ENCODE results near the gene LINC01488. TPM values are rescaled to one million over a fixed set of nuclear protein-coding genes. Genes with fewer than 3 reads are reported as not detected.

Gene LINC01488
- total RNA-seq, 2 experiments from 2014 or later: not detected

DNA sequence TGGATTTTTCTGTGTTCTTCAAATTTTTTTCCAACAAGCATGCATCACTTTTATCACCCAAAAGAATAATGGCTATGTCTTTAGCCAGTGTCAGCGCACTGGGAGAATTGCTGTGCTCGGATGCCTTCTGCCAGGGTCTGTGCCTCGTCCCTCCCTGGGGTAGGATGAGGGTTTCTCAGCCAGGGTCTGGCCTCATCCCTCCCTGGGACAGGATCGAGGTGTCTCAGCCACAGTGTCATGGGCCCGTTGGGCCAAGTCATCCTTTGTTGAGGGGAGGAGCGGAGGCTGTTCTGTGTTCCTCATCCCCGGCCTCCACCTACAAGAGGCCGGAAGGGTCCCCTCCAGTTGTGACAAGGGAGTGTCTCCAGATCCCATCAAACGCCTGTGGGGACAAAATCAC, 22.7 kb downstream of the LINC01488 start:
- CTCF ChIA-PET: interaction anchor here (1.0 kb wide), 1 partner anchor 271 kb away, joined by 3 read pairs; no protein-coding TSS in a partner anchor
- DNase-seq (no peak), ATAC-seq (no peak)
- no peaks in the 10 kb centered on the region for H3K36me3 Mint-ChIP-seq
- peaks cover 19% of the 10 kb centered on the region for H3K27me3 Mint-ChIP-seq
- no peaks in the 10 kb centered on the region for H3K9me3 Mint-ChIP-seq (ENCODE audit: low read depth)
- H3K4me3 Mint-ChIP-seq: no peak overlapping the region
- H3K4me1 Mint-ChIP-seq: peaks cover 7% of the 10 kb centered on the region
- H3K27ac Mint-ChIP-seq: no peak overlapping the region

DNA sequence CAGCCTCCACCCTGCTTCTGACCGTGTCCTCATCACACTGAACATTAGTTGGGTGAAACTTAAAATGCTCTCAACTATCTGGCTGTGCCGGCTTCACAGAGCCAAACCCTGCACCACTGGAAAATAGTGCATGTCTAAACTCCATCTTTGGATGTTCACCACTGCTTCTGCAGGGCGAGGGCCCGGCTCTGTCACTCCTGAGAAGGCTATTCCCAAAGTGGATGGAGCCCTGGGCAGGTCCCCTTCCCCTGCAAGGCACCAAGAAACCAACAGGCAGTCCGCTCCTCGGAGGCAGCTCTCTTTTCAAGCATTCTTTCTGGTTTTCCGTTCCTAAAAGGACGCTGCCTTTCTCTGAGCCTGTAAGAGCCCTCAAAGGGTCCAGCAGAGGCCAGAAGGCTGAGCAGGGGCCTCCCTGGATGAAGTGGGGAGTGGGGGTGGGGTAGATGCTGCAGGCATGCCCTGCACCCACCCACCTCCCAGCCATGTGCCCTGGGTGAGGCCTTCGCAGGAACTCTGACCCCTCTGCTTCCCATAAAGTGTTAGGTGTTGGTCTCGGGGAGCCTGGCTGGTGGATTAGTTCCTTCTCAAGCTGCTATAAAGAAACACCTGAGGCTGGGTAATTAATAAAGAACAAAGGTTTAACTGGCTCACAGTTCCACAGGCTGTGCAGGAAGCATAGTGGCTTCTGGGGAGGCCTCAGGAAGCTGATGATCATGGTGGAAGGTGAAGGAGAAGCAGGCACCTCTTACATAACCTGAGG, 23.3 kb downstream of the LINC01488 start:
- CTCF ChIA-PET: no interaction called here
- H3K27me3 Mint-ChIP-seq: peaks cover 19% of the 10 kb centered on the region
- DNase-seq: no peak
- no peaks in the 10 kb centered on the region for H3K9me3 Mint-ChIP-seq (ENCODE audit: low read depth)
- H3K4me1 Mint-ChIP-seq: peaks cover 10% of the 10 kb centered on the region
- H3K4me3 Mint-ChIP-seq: no peak overlapping the region
- ATAC-seq: no peak
- H3K36me3 Mint-ChIP-seq: no peaks in the 10 kb centered on the region
- no peak overlapping the region for H3K27ac Mint-ChIP-seq

- peaks cover 14% of the 10 kb centered on the region for H3K27me3 Mint-ChIP-seq
- CTCF ChIA-PET: no interaction called here
- H3K4me1 Mint-ChIP-seq: peaks cover 7% of the 10 kb centered on the region
- no peaks in the 10 kb centered on the region for H3K36me3 Mint-ChIP-seq
- DNase-seq: no peak
- no peaks in the 10 kb centered on the region for H3K9me3 Mint-ChIP-seq (ENCODE audit: low read depth)
- no peak for ATAC-seq
- no peak overlapping the region for H3K4me3 Mint-ChIP-seq
- no peak overlapping the region for H3K27ac Mint-ChIP-seq
Observed at GRCh38 chr11:69508974-69509373, 27.5 kb downstream of the LINC01488 start.

DNA sequence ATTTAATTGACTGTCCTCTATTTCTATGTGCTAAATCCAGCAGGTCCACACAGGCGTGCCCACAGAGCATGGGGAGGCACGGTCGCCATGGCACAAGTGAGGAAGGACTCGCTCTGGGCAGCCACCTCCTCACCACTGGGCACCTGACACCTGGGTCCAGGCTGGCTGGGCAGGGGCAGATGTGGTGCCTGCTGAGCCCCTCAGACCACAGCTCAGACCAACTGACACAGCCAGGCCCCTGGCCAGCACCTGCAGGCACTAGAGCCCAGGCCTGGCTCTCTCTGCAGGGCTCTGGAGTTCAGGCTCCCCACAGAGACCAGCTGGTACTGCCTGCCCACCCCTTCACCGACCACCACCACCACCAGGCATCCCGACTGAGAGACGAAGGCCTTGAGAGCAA, 27.9 kb downstream of the LINC01488 start:
- Mint-ChIP-seq H3K4me3 (no peak overlapping the region), H3K27ac (no peak overlapping the region), H3K27me3 (peaks cover 14% of the 10 kb centered on the region), H3K4me1 (peaks cover 7% of the 10 kb centered on the region), H3K9me3 (ENCODE audit: low read depth) (no peaks in the 10 kb centered on the region), H3K36me3 (no peaks in the 10 kb centered on the region)
- ATAC-seq: no peak
- CTCF ChIA-PET: no interaction called here
- no peak for DNase-seq

DNA sequence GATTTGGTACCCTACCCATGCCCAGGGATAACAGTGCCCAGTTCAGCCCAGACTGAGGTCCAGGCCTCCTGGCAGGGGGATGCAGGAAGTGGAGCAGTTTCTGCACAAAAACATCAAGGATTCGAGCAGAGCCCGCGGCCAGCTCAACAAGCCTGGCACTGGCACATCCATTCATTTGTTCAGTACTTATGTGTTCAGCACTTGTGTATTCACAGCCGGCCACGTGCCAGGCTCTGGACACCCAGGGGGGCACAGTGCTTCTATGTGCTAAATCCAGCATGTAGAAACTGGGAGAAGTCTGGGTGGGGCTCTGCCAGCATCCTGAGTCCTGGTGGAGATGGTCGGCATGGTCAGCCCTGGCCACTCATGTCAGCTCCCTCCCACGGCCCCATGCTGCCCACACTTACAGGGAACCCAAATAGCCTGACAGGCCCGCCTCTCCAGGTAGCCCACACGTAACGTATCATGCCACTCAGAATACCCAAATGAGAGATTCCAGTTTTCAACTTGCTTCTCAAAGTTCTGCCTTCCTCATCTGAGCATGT, 28.5 kb downstream of the LINC01488 start:
- peaks cover 14% of the 10 kb centered on the region for H3K27me3 Mint-ChIP-seq
- no peak for DNase-seq
- no peaks in the 10 kb centered on the region for H3K36me3 Mint-ChIP-seq
- H3K4me1 Mint-ChIP-seq: peaks cover 7% of the 10 kb centered on the region
- CTCF ChIA-PET: no interaction called here
- no peak overlapping the region for H3K27ac Mint-ChIP-seq
- H3K9me3 Mint-ChIP-seq (ENCODE audit: low read depth): no peaks in the 10 kb centered on the region
- H3K4me3 Mint-ChIP-seq: no peak overlapping the region
- no peak for ATAC-seq

GRCh38 chr11:69510471-69511357, 29.3 kb downstream of the LINC01488 start:
- H3K4me1 Mint-ChIP-seq: peaks cover 7% of the 10 kb centered on the region
- H3K36me3 Mint-ChIP-seq: no peaks in the 10 kb centered on the region
- ATAC-seq (no peak), DNase-seq (no peak)
- CTCF ChIA-PET: no interaction called here
- H3K9me3 Mint-ChIP-seq (ENCODE audit: low read depth): no peaks in the 10 kb centered on the region
- peaks cover 14% of the 10 kb centered on the region for H3K27me3 Mint-ChIP-seq
- H3K4me3 Mint-ChIP-seq: no peak overlapping the region
- no peak overlapping the region for H3K27ac Mint-ChIP-seq

- H3K27me3 Mint-ChIP-seq: peaks cover 10% of the 10 kb centered on the region
- ATAC-seq (no peak), DNase-seq (no peak)
- no peaks in the 10 kb centered on the region for H3K9me3 Mint-ChIP-seq (ENCODE audit: low read depth)
- no peak overlapping the region for H3K4me3 Mint-ChIP-seq
- CTCF ChIA-PET: no interaction called here
- no peak overlapping the region for H3K27ac Mint-ChIP-seq
- H3K4me1 Mint-ChIP-seq: peaks cover 7% of the 10 kb centered on the region
- H3K36me3 Mint-ChIP-seq: no peaks in the 10 kb centered on the region
Observed at GRCh38 chr11:69511358-69512055, 30.0 kb downstream of the LINC01488 start.

DNA sequence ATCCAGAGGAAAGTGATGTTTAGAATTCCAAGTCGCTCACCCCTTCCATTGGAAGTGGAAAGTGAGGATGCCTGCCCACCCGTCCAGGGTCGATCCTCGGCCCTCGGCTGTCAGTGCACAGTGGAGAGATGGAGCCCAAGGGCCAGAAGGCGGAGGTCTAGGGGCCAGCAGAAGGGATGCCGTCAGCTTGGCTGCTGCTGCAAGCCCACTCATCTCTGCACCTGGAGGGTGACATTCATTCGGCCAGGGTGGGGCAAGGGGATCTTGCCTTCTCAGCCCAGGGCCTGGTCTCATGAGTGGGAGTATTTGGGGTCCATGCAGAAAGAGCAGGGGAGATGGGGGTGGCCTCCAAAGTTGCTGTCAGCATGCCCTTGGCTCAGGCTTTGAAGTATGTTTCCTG, 30.7 kb downstream of the LINC01488 start:
- H3K27ac Mint-ChIP-seq: no peak overlapping the region
- no peaks in the 10 kb centered on the region for H3K9me3 Mint-ChIP-seq (ENCODE audit: low read depth)
- no peak for DNase-seq
- no peaks in the 10 kb centered on the region for H3K36me3 Mint-ChIP-seq
- peaks cover 7% of the 10 kb centered on the region for H3K4me1 Mint-ChIP-seq
- peaks cover 11% of the 10 kb centered on the region for H3K27me3 Mint-ChIP-seq
- H3K4me3 Mint-ChIP-seq: no peak overlapping the region
- CTCF ChIA-PET: no interaction called here
- no peak for ATAC-seq

- Mint-ChIP-seq H3K27me3 (peaks cover 8% of the 10 kb centered on the region), H3K4me3 (no peak overlapping the region), H3K4me1 (peaks cover 7% of the 10 kb centered on the region), H3K27ac (no peak overlapping the region), H3K9me3 (ENCODE audit: low read depth) (no peaks in the 10 kb centered on the region), H3K36me3 (no peaks in the 10 kb centered on the region)
- ATAC-seq (no peak), DNase-seq (no peak)
- CTCF ChIA-PET: no interaction called here
Observed at GRCh38 chr11:69512790-69513189, 31.3 kb downstream of the LINC01488 start.

DNA sequence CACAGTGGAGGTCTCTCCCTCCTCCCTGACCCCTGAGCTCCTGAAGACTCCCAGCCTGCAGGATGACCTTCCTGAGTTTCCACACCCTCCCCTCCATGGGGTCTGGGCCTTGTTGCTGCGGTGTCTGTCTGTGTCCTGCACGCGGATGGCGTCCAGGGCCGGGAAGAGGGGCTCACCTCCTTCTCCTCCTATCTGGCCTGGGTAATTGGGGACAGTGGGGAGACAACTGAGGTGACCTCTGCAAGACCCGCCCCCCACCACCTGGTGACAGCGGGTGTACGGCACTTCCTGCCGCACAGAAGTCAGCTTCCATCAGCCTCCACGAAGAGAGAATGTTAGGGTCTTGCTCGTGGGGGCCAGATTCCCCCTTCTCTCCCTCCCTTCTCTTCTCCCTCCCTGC, 31.7 kb downstream of the LINC01488 start:
- Mint-ChIP-seq H3K9me3 (ENCODE audit: low read depth) (no peaks in the 10 kb centered on the region), H3K36me3 (no peaks in the 10 kb centered on the region), H3K27ac (no peak overlapping the region), H3K4me1 (peaks cover 7% of the 10 kb centered on the region), H3K27me3 (peaks cover 8% of the 10 kb centered on the region), H3K4me3 (no peak overlapping the region)
- CTCF ChIA-PET: no interaction called here
- ATAC-seq (no peak), DNase-seq (no peak)

DNA sequence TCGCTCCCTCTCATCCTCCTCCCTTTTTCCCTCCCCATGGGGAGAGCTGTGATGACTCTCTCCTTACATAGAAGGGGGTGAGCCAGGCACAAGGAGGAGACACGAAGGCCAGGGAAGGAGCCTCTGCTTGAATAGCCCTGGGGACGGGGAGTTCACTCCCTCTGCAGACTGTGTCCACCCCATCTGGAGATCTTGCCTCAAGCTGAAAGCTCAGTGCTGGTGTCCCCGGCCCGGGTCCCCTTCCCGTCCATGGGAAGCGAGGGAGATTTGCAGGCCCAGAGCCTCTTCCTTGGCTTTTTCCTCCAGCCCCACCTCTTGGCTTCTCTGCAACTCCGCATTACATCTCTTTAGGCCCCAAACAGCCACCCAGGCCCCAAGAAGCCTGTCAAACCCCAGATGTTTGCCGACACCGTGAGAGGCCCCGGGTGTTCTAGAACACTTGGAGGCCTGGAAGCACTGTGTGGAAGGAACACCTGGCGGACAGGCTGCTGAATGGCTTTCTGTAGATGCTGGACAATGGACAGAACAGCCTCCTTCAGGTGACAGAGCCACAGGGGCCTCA, 32.3 kb downstream of the LINC01488 start:
- H3K4me3 Mint-ChIP-seq: no peak overlapping the region
- no peak overlapping the region for H3K27ac Mint-ChIP-seq
- DNase-seq (no peak), ATAC-seq (no peak)
- CTCF ChIA-PET: no interaction called here
- peaks cover 4% of the 10 kb centered on the region for H3K9me3 Mint-ChIP-seq (ENCODE audit: low read depth)
- no peaks in the 10 kb centered on the region for H3K36me3 Mint-ChIP-seq
- peaks cover 10% of the 10 kb centered on the region for H3K27me3 Mint-ChIP-seq
- peaks cover 6% of the 10 kb centered on the region for H3K4me1 Mint-ChIP-seq

GRCh38 chr11:69514771-69515170, 33.3 kb downstream of the LINC01488 start:
- DNase-seq: no peak

More at GRCh38 chr11:69514771-69515170, 33.3 kb downstream of the LINC01488 start:
- ATAC-seq: no peak
- no peaks in the 10 kb centered on the region for H3K36me3 Mint-ChIP-seq
- peaks cover 4% of the 10 kb centered on the region for H3K9me3 Mint-ChIP-seq (ENCODE audit: low read depth)
- CTCF ChIA-PET: no interaction called here
- peaks cover 10% of the 10 kb centered on the region for H3K27me3 Mint-ChIP-seq
- no peaks in the 10 kb centered on the region for H3K4me1 Mint-ChIP-seq
- no peak overlapping the region for H3K27ac Mint-ChIP-seq
- H3K4me3 Mint-ChIP-seq: no peak overlapping the region

Data from activated CD8-positive, alpha-beta memory T cell treated with anti-CD3 and anti-CD28 coated beads, Interleukin-2, amount 10 ng/mL, durations not matched to agents 7 days and 5 days (primary cell).